PC-3 (cell line): ENCODE results near the gene PLXNA2.

Experiments
- CTCF ChIP-seq: fragments of 300-600 bp; sonication (generic); conservative IDR thresholded peaks from 2 replicates; pipeline ENCODE4 v1.5.1; 2017; ENCODE audit warnings: antibody characterized with exemption, low read depth, mild to moderate bottlenecking, low read length
- EZH2 ChIP-seq: fragments of 300-600 bp; sonication (generic); IDR thresholded peaks from one replicate; pipeline ENCODE4 v1.6.1; 2017; ENCODE audit warnings: antibody characterized with exemption, mild to moderate bottlenecking, low read length; ENCODE audit not compliant: unreplicated experiment
- EZH2phosphoT487 ChIP-seq: fragments of 300-600 bp; sonication (generic); IDR thresholded peaks from 2 replicates; pipeline ENCODE4 v1.6.1; 2018; ENCODE audit warnings: mild to moderate bottlenecking, antibody characterized with exemption, low read length, borderline replicate concordance

- no peak for TF ChIP-seq CTCF
- no peak for TF ChIP-seq EZH2
- no peak for TF ChIP-seq EZH2phosphoT487
Observed at GRCh38 chr1:208079161-208079560, 165.0 kb downstream of the PLXNA2 start.
